ENCODE results near the gene EIPR1. TPM values are rescaled to one million over a fixed set of nuclear protein-coding genes. Genes with fewer than 3 reads are reported as not detected.

EIPR1 gene
- total RNA-seq, 4 donors from 2014 or later: 13.1 to 41.0 (median 27.4) TPM

GRCh38 chr2:3198119-3198518, 179.5 kb downstream of the EIPR1 start:
- TF ChIP-seq POLR2A (IDR thresholded peaks at IDR 0.05) (no peak), CTCF (IDR thresholded peaks at IDR 0.05) (no peak), POLR2AphosphoS5 (IDR thresholded peaks at IDR 0.05) (no peak), EP300 (IDR thresholded peaks at IDR 0.05; ENCODE audit: low read depth) (no peak)
- Histone ChIP-seq H3K27me3 (no peaks in the 10 kb centered on the region), H3K4me3 (no peak overlapping the region), H3K36me3 (no peaks in the 10 kb centered on the region), H3K4me1 (no peaks in the 10 kb centered on the region), H3K27ac (no peak overlapping the region), H3K9me3 (no peaks in the 10 kb centered on the region)
- intact Hi-C loops (cut with DNase I; ENCODE audit: low total_unique reads) (no loop called here), in situ Hi-C loops (cut with MboI; ENCODE audit: low pct_ligation_motif_present in 1 of 4, low pct_unique_long_range_greater_than_20kb in 1 of 4, low sequenced_read_pairs in 3 of 4) (no loop called here)
- WGBS, 2 donors (ENCODE audit: low coverage in 1 of 2): 94 to 100% methylated on average over 1 to 11 of the region's 11 CpGs
- no peak for DNase-seq

- Histone ChIP-seq H3K4me1 (no peaks in the 10 kb centered on the region), H3K9me3 (no peaks in the 10 kb centered on the region), H3K36me3 (no peaks in the 10 kb centered on the region), H3K4me3 (no peak overlapping the region), H3K27me3 (no peaks in the 10 kb centered on the region), H3K27ac (no peak overlapping the region)
- in situ Hi-C loops (cut with MboI; ENCODE audit: low pct_ligation_motif_present in 1 of 4, low pct_unique_long_range_greater_than_20kb in 1 of 4, low sequenced_read_pairs in 3 of 4): no loop called here
- intact Hi-C loops (cut with DNase I; ENCODE audit: low total_unique reads): no loop called here
- WGBS, 2 donors (ENCODE audit: low coverage in 1 of 2): 76 to 96% methylated on average over 5 to 12 of the region's 12 CpGs
- no peak for DNase-seq
- no peak for TF ChIP-seq EP300 (IDR thresholded peaks at IDR 0.05; ENCODE audit: low read depth)
- TF ChIP-seq POLR2AphosphoS5 (IDR thresholded peaks at IDR 0.05): no peak
- TF ChIP-seq POLR2A (IDR thresholded peaks at IDR 0.05): no peak
- no peak for TF ChIP-seq CTCF (IDR thresholded peaks at IDR 0.05)
Observed at GRCh38 chr2:3197308-3197707, 180.3 kb downstream of the EIPR1 start.

GRCh38 chr2:3196716-3197115, 180.9 kb downstream of the EIPR1 start:
- in situ Hi-C loops (cut with MboI; ENCODE audit: low pct_ligation_motif_present in 1 of 4, low pct_unique_long_range_greater_than_20kb in 1 of 4, low sequenced_read_pairs in 3 of 4): no loop called here
- no peak for TF ChIP-seq EP300 (IDR thresholded peaks at IDR 0.05; ENCODE audit: low read depth)
- no peak overlapping the region for H3K4me3 ChIP-seq
- intact Hi-C loops (cut with DNase I; ENCODE audit: low total_unique reads): no loop called here
- no peaks in the 10 kb centered on the region for H3K36me3 ChIP-seq
- no peaks in the 10 kb centered on the region for H3K9me3 ChIP-seq
- H3K27me3 ChIP-seq: no peaks in the 10 kb centered on the region
- no peaks in the 10 kb centered on the region for H3K4me1 ChIP-seq
- 82 to 92% methylated on average over 2 to 16 of the region's 16 CpGs for WGBS, 2 donors (ENCODE audit: low coverage in 1 of 2)
- H3K27ac ChIP-seq: no peak overlapping the region
- no peak for DNase-seq

- WGBS, 2 donors (ENCODE audit: low coverage in 1 of 2): 78 to 83% methylated on average over 7 to 21 of the region's 21 CpGs
- DNase-seq: no peak
- intact Hi-C loops (cut with DNase I; ENCODE audit: low total_unique reads): no loop called here
Observed at GRCh38 chr2:3195641-3196476, 181.8 kb downstream of the EIPR1 start.

More at GRCh38 chr2:3195641-3196476, 181.8 kb downstream of the EIPR1 start:
- in situ Hi-C loops (cut with MboI; ENCODE audit: low pct_ligation_motif_present in 1 of 4, low pct_unique_long_range_greater_than_20kb in 1 of 4, low sequenced_read_pairs in 3 of 4): no loop called here
- no peaks in the 10 kb centered on the region for H3K9me3 ChIP-seq
- H3K4me1 ChIP-seq: no peaks in the 10 kb centered on the region
- no peaks in the 10 kb centered on the region for H3K27me3 ChIP-seq
- H3K4me3 ChIP-seq: no peak overlapping the region
- no peaks in the 10 kb centered on the region for H3K36me3 ChIP-seq
- H3K27ac ChIP-seq: no peak overlapping the region
- no peak for TF ChIP-seq POLR2AphosphoS5 (IDR thresholded peaks at IDR 0.05)
- no peak for TF ChIP-seq EP300 (IDR thresholded peaks at IDR 0.05; ENCODE audit: low read depth)
- no peak for TF ChIP-seq POLR2A (IDR thresholded peaks at IDR 0.05)
- no peak for TF ChIP-seq CTCF (IDR thresholded peaks at IDR 0.05)
